PC-3 (cell line): ENCODE results near the gene RPSA. TPM values are rescaled to one million over a fixed set of nuclear protein-coding genes. Genes with fewer than 3 reads are reported as not detected.

Source experiments
- ATAC-seq: fragments of 200-7000 bp; cut with Tn5 transposase; 2 replicates; pipeline ENCODE4 v1.9.1; 2020; ENCODE audit warnings: mild to moderate bottlenecking, moderate library complexity
- BruUV-seq: library from RNA; stranded (reverse); fragments of 400-500 nt; replicated peaks from 2 replicates; lab custom pipeline; 2021; lab: Mats Ljungman, UMichigan
- CTCF ChIA-PET: fragments of 300-600 bp; sonication (Branson Sonifier 250); formaldehyde crosslinking; loops from one replicate; lab custom pipeline; 2022; ENCODE audit warnings: antibody characterized with exemption; lab: Charles Lee
- POLR2A ChIA-PET: fragments of 300-600 bp; sonication (Branson Sonifier 250); formaldehyde crosslinking; loops from one replicate; lab custom pipeline; 2022; ENCODE audit warnings: antibody characterized with exemption; ENCODE audit not compliant: unreplicated experiment; lab: Charles Lee
- DNase-seq: peaks from one replicate; pipeline ENCODE4 v3.0.0-alpha.2; 2015
- H2AFZ ChIP-seq: fragments of 300-600 bp; sonication (generic); 2 replicates; pipeline ENCODE4 v1.6.0; 2016; ENCODE audit warnings: antibody characterized with exemption, low read length
- H3F3A ChIP-seq: fragments of 300-600 bp; sonication (generic); one replicate; pipeline ENCODE4 v1.6.0; 2017; ENCODE audit warnings: antibody characterized with exemption, low read length, control low read depth, mild to moderate bottlenecking; ENCODE audit not compliant: unreplicated experiment
- H3K27ac ChIP-seq: fragments of 300-600 bp; sonication (generic); 2 replicates; pipeline ENCODE4 v1.5.1; 2016; ENCODE audit warnings: mild to moderate bottlenecking, low read length
- H3K27me3 ChIP-seq: fragments of 300-600 bp; sonication (generic); 2 replicates; pipeline ENCODE4 v1.6.1; 2016; ENCODE audit warnings: low read length, mixed read lengths
- H3K36me3 ChIP-seq: fragments of 300-600 bp; sonication (generic); 2 replicates; pipeline ENCODE4 v1.6.1; 2016; ENCODE audit warnings: low read depth, mixed run types, low read length, mixed read lengths
- H3K4me1 ChIP-seq: fragments of 300-600 bp; sonication (generic); 2 replicates; pipeline ENCODE4 v1.5.1; 2016; ENCODE audit warnings: low read length; ENCODE audit not compliant: insufficient read depth
- H3K4me2 ChIP-seq: fragments of 300-600 bp; sonication (generic); 2 replicates; pipeline ENCODE4 v1.6.0; 2016; ENCODE audit warnings: low read length
- H3K4me3 ChIP-seq: fragments of 300-600 bp; sonication (generic); 2 replicates; pipeline ENCODE4 v1.5.1; 2016; ENCODE audit warnings: mild to moderate bottlenecking, low read length, mixed read lengths
- H3K79me2 ChIP-seq: fragments of 300-600 bp; sonication (generic); 2 replicates; pipeline ENCODE4 v1.6.1; 2017; ENCODE audit warnings: low read length, mixed read lengths
- H3K9ac ChIP-seq: fragments of 300-600 bp; sonication (generic); 2 replicates; pipeline ENCODE4 v1.6.0; 2016; ENCODE audit warnings: mild to moderate bottlenecking, low read length
- H3K9me2 ChIP-seq: fragments of 300-600 bp; sonication (generic); replicated peaks from 2 replicates; pipeline ENCODE4 v1.6.1; 2016; ENCODE audit warnings: mixed run types, low read length, mixed read lengths
- H3K9me3 ChIP-seq: fragments of 300-600 bp; sonication (generic); 2 replicates; pipeline ENCODE4 v1.6.1; 2016; ENCODE audit warnings: low read length, mixed read lengths
- H4K20me1 ChIP-seq: fragments of 300-600 bp; sonication (generic); 2 replicates; pipeline ENCODE4 v1.6.1; 2016; ENCODE audit warnings: low read length, mixed read lengths
- EZH2 ChIP-seq: fragments of 300-600 bp; sonication (generic); IDR thresholded peaks from one replicate; pipeline ENCODE4 v1.6.1; 2017; ENCODE audit warnings: antibody characterized with exemption, mild to moderate bottlenecking, low read length; ENCODE audit not compliant: unreplicated experiment
- EZH2phosphoT487 ChIP-seq: fragments of 300-600 bp; sonication (generic); IDR thresholded peaks from 2 replicates; pipeline ENCODE4 v1.6.1; 2018; ENCODE audit warnings: mild to moderate bottlenecking, antibody characterized with exemption, low read length, borderline replicate concordance
- intact Hi-C: fragments of 100-400 bp; cut with micrococcal nuclease; formaldehyde crosslinking; loops from 2 replicates; pipeline ENCODE4 v1.9.0; 2023
- total RNA-seq: library from RNA; depleted of rRNA; stranded (reverse); fragments of >200 nt; gene quantifications from 2 replicates; pipeline ENCODE4 v1.2.3, GENCODE V29; 2014
- TF ChIP-seq, protein P1 (sequence below): fragments of 300-600 bp; sonication (generic); conservative IDR thresholded peaks from 2 replicates; pipeline ENCODE4 v1.5.1; 2017; ENCODE audit warnings: antibody characterized with exemption, low read depth, mild to moderate bottlenecking, low read length

The RPSA gene
- total RNA-seq, 1 experiment from 2014 or later = 2,722 TPM

DNA sequence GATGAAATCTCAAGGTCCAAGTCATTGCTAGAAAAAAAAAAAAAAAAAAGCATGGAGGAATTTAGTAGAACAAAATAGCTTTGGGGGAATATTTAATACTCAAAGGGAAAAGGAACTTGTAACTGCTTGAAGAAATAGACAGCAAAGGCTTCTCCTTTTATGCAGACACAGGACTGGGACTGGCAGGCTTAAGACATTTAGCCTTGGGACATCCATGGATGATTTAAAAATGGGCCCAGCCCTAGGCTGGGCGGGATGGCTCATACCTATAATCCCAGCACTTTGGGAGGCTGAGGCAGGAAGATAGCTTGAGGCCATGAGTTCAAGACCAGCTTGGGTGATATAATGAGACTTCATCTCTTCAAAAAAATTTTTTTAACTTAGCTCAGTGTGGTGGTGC, 19.8 kb downstream of the RPSA start:
- Histone ChIP-seq H3K9me3 (no peaks in the 10 kb centered on the region), H4K20me1 (no peaks in the 10 kb centered on the region), H3K9me2 (no peaks in the 10 kb centered on the region), H3K4me2 (no peak overlapping the region), H3K27me3 (no peaks in the 10 kb centered on the region), H3K36me3 (no peaks in the 10 kb centered on the region), H3K9ac (no peak overlapping the region), H3K27ac (no peak overlapping the region), H3K79me2 (no peaks in the 10 kb centered on the region), H3F3A (no peaks in the 10 kb centered on the region), H3K4me1 (no peaks in the 10 kb centered on the region), H3K4me3 (no peak overlapping the region), H2AFZ (no peak overlapping the region)
- no peak for ATAC-seq
- intact Hi-C loops = no loop called here
- TF ChIP-seq EZH2phosphoT487 (no peak), EZH2 (no peak)
- TF ChIP-seq, protein P1, sequence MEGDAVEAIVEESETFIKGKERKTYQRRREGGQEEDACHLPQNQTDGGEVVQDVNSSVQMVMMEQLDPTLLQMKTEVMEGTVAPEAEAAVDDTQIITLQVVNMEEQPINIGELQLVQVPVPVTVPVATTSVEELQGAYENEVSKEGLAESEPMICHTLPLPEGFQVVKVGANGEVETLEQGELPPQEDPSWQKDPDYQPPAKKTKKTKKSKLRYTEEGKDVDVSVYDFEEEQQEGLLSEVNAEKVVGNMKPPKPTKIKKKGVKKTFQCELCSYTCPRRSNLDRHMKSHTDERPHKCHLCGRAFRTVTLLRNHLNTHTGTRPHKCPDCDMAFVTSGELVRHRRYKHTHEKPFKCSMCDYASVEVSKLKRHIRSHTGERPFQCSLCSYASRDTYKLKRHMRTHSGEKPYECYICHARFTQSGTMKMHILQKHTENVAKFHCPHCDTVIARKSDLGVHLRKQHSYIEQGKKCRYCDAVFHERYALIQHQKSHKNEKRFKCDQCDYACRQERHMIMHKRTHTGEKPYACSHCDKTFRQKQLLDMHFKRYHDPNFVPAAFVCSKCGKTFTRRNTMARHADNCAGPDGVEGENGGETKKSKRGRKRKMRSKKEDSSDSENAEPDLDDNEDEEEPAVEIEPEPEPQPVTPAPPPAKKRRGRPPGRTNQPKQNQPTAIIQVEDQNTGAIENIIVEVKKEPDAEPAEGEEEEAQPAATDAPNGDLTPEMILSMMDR = no peak
- BruUV-seq = no TSS peak
- ChIA-PET POLR2A (no interaction called here), CTCF (no interaction called here)
- no peak for DNase-seq

DNA sequence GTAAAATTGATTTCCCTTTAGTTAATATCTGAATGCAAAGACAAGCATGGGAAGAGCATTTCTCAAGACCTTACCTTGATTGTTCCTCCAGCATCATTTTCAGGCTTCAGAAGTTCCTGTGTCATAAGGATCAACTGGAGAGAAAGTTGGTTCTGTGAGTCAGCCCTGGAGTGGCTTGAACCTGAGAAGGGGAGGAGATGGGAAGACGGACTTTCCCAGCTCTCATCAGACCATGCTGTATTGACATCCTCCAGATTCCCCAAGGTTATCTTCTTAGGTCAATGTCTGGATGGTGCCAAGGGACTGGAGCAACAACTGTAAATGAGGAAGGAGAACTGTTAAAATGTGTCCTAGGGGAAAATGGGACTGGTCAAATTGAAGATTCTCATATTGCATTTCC, 21.0 kb downstream of the RPSA start:
- H3K4me3 ChIP-seq = no peak overlapping the region

DNA sequence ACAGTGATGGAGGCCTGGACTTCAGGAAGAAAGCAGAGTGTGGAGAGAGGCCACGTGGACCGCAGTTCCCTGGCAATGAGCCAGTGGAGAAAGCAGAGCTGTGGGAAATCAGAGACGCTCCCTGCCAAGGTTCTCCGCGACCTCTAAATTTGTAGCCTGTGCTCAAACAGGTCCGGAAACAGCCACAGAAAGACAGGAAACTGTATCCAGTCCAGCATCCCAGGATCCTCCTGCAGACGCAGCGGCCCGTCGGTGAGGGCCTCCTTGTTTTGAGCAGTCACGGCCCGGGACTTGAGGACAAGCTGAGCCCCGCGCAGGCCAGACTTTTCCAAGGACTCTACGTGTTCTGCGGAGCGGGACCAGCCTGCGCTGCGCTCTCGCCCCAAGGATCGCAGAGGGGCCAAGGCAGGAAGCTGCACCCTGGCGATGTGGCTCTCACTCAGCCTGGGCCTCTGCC, 22.3 kb downstream of the RPSA start:
- no TSS peak for BruUV-seq
- CTCF ChIA-PET = no interaction called here

More for the DNA sequence above, 21.0 kb downstream of the RPSA start:
- ChIA-PET CTCF (no interaction called here), POLR2A (no interaction called here)
- H3K4me2 ChIP-seq = no peak overlapping the region
- no peaks in the 10 kb centered on the region for H3K27me3 ChIP-seq
- H3F3A ChIP-seq = no peaks in the 10 kb centered on the region
- no peak overlapping the region for H3K9ac ChIP-seq
- no peaks in the 10 kb centered on the region for H3K9me3 ChIP-seq
- H3K27ac ChIP-seq = no peak overlapping the region
- no peaks in the 10 kb centered on the region for H4K20me1 ChIP-seq
- H3K9me2 ChIP-seq = no peaks in the 10 kb centered on the region
- H2AFZ ChIP-seq = no peak overlapping the region
- H3K79me2 ChIP-seq = no peaks in the 10 kb centered on the region
- no peaks in the 10 kb centered on the region for H3K36me3 ChIP-seq
- intact Hi-C loops = no loop called here
- H3K4me1 ChIP-seq = peaks cover 7% of the 10 kb centered on the region; the same call in 1 of the 2 replicates
- DNase-seq (no peak), ATAC-seq (no peak)
- TF ChIP-seq, protein P1 = no peak
- no peak for TF ChIP-seq EZH2
- BruUV-seq = no TSS peak

More for the DNA sequence above, 22.3 kb downstream of the RPSA start:
- no peaks in the 10 kb centered on the region for H3K9me3 ChIP-seq
- no peaks in the 10 kb centered on the region for H3K9me2 ChIP-seq
- no peak overlapping the region for H3K9ac ChIP-seq
- ATAC-seq (no peak), DNase-seq (no peak)
- TF ChIP-seq EZH2phosphoT487 (no peak), EZH2 (no peak)
- TF ChIP-seq, protein P1 = no peak
- H2AFZ ChIP-seq = no peak overlapping the region
- no peak overlapping the region for H3K4me3 ChIP-seq
- intact Hi-C loops = no loop called here
- POLR2A ChIA-PET = no interaction called here
- H3K4me1 ChIP-seq = peaks cover 14% of the 10 kb centered on the region
- H3F3A ChIP-seq = no peaks in the 10 kb centered on the region
- no peak overlapping the region for H3K4me2 ChIP-seq
- no peaks in the 10 kb centered on the region for H3K27me3 ChIP-seq
- H3K79me2 ChIP-seq = no peaks in the 10 kb centered on the region
- no peak overlapping the region for H3K27ac ChIP-seq
- no peaks in the 10 kb centered on the region for H3K36me3 ChIP-seq
- H4K20me1 ChIP-seq = no peaks in the 10 kb centered on the region
